Measurements from ENCODE around the gene ITGBL1.

The ITGBL1 gene

DNA sequence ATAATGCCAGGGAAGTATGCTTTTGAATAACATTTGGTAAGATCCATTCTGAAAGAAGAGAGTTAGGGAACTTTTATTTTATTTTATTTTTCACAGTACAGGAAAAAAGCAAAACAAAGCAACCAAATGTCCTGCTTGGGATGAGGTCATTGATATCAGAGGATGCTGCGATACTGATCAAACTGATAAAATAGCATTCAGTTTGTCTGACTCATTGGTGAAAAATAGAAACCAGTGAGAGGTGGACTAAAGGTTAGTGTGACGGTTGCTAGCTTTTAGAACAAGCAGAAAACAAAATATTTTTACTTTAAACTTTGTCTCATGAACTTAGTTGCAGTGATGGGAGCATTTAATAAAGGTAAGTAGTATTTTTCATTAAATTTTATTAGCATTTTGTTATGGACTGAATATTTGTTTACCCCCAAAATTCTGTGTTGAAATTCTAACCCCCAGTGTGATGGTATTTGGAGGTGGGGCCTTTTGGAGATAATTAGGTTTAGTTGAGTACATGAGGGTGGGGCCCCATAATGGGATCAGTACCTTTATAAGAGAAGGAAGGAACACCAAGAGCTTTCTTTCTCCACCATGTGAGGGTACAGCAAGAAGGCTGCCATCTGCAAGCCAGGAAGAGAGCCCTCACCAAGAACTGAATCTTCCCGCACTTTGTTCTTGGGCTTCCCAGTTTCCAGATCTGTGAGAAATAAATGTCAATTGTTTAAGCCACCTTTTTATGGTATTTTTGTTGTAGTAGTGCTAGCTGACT, 37.3 kb downstream of the ITGBL1 start:
- ATAC-seq (ENCODE audit: insufficient read depth, low read depth) (no peak), DNase-seq (no peak)
- no peaks in the 10 kb centered on the region for H3K4me1 ChIP-seq (ENCODE audit: insufficient read depth, low read length)

DNA sequence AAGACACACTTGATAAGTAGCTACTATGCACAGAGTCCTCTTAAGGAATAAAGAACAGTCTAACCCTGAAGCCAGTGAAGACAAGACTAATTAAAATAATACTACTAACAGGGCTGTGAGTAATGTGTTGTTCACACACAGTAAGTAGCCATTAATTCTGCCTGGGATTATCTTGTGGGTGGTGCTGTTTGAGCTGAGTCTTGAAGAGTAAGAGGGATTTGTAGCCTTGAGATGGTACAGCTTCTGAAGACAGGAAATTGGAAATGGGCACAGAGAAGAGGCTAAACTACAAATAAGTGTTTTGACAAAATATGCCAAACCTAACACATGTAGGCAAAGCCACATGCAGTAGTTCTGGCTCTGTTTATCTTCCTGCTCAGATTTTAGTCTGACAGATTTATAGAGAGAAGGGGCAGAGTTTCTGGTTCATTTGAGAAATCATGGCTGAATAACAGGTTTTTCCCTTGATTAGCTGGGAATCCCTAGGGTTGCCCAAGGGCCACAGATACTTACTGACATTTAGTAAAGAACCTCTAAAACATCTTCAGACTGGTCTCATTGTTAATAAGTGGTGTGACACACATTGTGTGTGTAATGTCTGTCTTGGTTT, 38.0 kb downstream of the ITGBL1 start:
- no peaks in the 10 kb centered on the region for H4K20me1 ChIP-seq (ENCODE audit: insufficient read depth, low read length)
- H3K27ac ChIP-seq (ENCODE audit: low read length) = no peak overlapping the region
- TF ChIP-seq, protein P1, sequence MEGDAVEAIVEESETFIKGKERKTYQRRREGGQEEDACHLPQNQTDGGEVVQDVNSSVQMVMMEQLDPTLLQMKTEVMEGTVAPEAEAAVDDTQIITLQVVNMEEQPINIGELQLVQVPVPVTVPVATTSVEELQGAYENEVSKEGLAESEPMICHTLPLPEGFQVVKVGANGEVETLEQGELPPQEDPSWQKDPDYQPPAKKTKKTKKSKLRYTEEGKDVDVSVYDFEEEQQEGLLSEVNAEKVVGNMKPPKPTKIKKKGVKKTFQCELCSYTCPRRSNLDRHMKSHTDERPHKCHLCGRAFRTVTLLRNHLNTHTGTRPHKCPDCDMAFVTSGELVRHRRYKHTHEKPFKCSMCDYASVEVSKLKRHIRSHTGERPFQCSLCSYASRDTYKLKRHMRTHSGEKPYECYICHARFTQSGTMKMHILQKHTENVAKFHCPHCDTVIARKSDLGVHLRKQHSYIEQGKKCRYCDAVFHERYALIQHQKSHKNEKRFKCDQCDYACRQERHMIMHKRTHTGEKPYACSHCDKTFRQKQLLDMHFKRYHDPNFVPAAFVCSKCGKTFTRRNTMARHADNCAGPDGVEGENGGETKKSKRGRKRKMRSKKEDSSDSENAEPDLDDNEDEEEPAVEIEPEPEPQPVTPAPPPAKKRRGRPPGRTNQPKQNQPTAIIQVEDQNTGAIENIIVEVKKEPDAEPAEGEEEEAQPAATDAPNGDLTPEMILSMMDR (IDR thresholded peaks at IDR 0.05; ENCODE audit: borderline replicate concordance, extremely low read depth, low read length, poor library complexity, severe bottlenecking) = no peak
- no peak overlapping the region for H3K9ac ChIP-seq (ENCODE audit: low read depth, low read length)
- H3K79me2 ChIP-seq (ENCODE audit: insufficient read depth, low read length) = no peaks in the 10 kb centered on the region
- no peak for DNase-seq
- no peak overlapping the region for H3K4me2 ChIP-seq (ENCODE audit: insufficient read depth, low read length)
- H3K27me3 ChIP-seq (ENCODE audit: insufficient read depth, low read length, poor library complexity) = no peaks in the 10 kb centered on the region
- no peak overlapping the region for H3K4me3 ChIP-seq (ENCODE audit: low read depth in 1 of 2, low read length in 2 of 2)
- ATAC-seq (ENCODE audit: insufficient read depth, low read depth) = no peak
- H3K4me1 ChIP-seq (ENCODE audit: insufficient read depth, low read length) = no peaks in the 10 kb centered on the region
- no peaks in the 10 kb centered on the region for H3K9me3 ChIP-seq (ENCODE audit: insufficient read depth, low read length, severe bottlenecking)
- no peaks in the 10 kb centered on the region for H3K36me3 ChIP-seq (ENCODE audit: insufficient read depth, low read length)
- H2AFZ ChIP-seq (ENCODE audit: low read depth, low read length) = no peak overlapping the region

More for the DNA sequence above, 37.3 kb downstream of the ITGBL1 start:
- no peak overlapping the region for H2AFZ ChIP-seq (ENCODE audit: low read depth, low read length)
- no peaks in the 10 kb centered on the region for H3K36me3 ChIP-seq (ENCODE audit: insufficient read depth, low read length)
- H3K4me3 ChIP-seq (ENCODE audit: low read depth in 1 of 2, low read length in 2 of 2) = no peak overlapping the region
- no peaks in the 10 kb centered on the region for H3K79me2 ChIP-seq (ENCODE audit: insufficient read depth, low read length)
- TF ChIP-seq EZH2 (IDR thresholded peaks at IDR 0.05; ENCODE audit: borderline replicate concordance, low read depth, low read length, severe bottlenecking) = no peak
- TF ChIP-seq, protein P1 (IDR thresholded peaks at IDR 0.05; ENCODE audit: borderline replicate concordance, extremely low read depth, low read length, poor library complexity, severe bottlenecking) = no peak
- no peak overlapping the region for H3K4me2 ChIP-seq (ENCODE audit: insufficient read depth, low read length)
- H4K20me1 ChIP-seq (ENCODE audit: insufficient read depth, low read length) = no peaks in the 10 kb centered on the region
- no peaks in the 10 kb centered on the region for H3K9me3 ChIP-seq (ENCODE audit: insufficient read depth, low read length, severe bottlenecking)
- H3K9ac ChIP-seq (ENCODE audit: low read depth, low read length) = no peak overlapping the region
- no peaks in the 10 kb centered on the region for H3K27me3 ChIP-seq (ENCODE audit: insufficient read depth, low read length, poor library complexity)
- no peak overlapping the region for H3K27ac ChIP-seq (ENCODE audit: low read length)

DNA sequence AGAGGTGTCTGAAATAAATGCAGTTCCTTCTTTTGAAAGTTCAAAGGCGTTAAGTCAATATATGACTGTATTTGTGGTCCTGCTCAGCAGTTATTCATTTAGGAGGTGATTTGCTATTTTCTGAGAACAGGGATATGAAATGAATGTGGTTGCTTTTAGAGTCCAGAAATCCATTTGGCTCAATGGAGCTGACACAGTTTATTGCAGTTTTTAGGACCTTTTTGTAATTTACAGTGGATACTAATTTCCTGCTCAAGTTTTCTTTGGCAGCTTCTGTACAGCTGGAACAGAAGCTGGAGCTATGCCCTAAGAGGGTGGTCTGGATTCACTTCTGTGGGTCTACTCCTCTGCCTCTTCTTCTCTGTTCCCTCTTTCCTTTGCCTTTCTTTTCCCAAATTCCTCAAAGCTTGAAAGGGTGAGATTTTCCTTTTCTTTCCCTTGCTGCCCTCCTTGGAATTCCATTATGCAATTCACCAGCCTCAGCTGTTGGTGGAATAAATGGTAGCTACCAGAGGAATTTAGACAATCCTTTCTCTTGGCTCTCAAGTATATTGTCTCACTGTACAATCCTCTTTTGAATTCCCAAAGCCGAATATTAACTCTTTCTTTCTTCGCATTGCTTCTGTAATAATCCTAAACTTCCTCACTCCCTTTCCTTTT, 39.9 kb downstream of the ITGBL1 start:
- TF ChIP-seq, protein P1 (IDR thresholded peaks at IDR 0.05; ENCODE audit: borderline replicate concordance, extremely low read depth, low read length, poor library complexity, severe bottlenecking) = no peak
- no peak for TF ChIP-seq EZH2 (IDR thresholded peaks at IDR 0.05; ENCODE audit: borderline replicate concordance, low read depth, low read length, severe bottlenecking)
- H4K20me1 ChIP-seq (ENCODE audit: insufficient read depth, low read length) = no peaks in the 10 kb centered on the region
- H3K4me3 ChIP-seq (ENCODE audit: low read depth in 1 of 2, low read length in 2 of 2) = no peak overlapping the region
- no peak for ATAC-seq (ENCODE audit: insufficient read depth, low read depth)
- H2AFZ ChIP-seq (ENCODE audit: low read depth, low read length) = no peak overlapping the region
- no peak overlapping the region for H3K9ac ChIP-seq (ENCODE audit: low read depth, low read length)
- no peak overlapping the region for H3K4me2 ChIP-seq (ENCODE audit: insufficient read depth, low read length)
- no peak overlapping the region for H3K27ac ChIP-seq (ENCODE audit: low read length)
- DNase-seq = no peak
- H3K4me1 ChIP-seq (ENCODE audit: insufficient read depth, low read length) = no peaks in the 10 kb centered on the region
- H3K79me2 ChIP-seq (ENCODE audit: insufficient read depth, low read length) = no peaks in the 10 kb centered on the region
- H3K9me3 ChIP-seq (ENCODE audit: insufficient read depth, low read length, severe bottlenecking) = no peaks in the 10 kb centered on the region
- H3K27me3 ChIP-seq (ENCODE audit: insufficient read depth, low read length, poor library complexity) = no peaks in the 10 kb centered on the region
- H3K36me3 ChIP-seq (ENCODE audit: insufficient read depth, low read length) = no peaks in the 10 kb centered on the region
